NAMALWA (cell line): ENCODE data around the gene SFRP2.
A peak's percentile ranks its signal among the peaks of the same experiment; 100 is the strongest.

Experiments
- DNase-seq: peaks from one replicate; pipeline ENCODE4 v3.0.0-alpha.2; 2015; ENCODE audit warnings: low spot score

Gene SFRP2

GRCh38 chr4:153766758-153767157 lies 22.1 kb downstream of the SFRP2 start:
- DNase-seq, result no peak

- peak; percentile 7 for DNase-seq
Observed at GRCh38 chr4:153765894-153766293, 23.0 kb downstream of the SFRP2 start.

GRCh38 chr4:153764601-153765368 lies 24.1 kb downstream of the SFRP2 start:
- DNase-seq, result no peak

DNA sequence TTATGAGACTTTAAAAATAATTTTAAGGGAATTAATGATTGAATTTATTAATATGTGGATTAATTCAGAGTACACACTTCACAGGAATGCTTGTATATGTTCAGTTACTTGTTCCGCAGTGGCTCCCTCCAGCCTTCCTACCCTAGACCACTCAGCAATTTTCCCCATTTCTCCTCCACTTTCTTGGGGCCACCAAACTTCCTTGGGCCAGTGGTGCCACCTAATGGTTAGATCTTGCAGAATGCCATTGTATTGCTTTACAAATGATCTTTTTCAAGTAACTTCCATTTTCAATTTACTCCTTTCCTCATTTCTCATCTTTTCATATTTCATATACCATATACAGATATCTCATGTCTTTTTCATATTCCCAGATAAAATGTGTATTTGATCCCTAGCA lies 25.5 kb downstream of the SFRP2 start:
- peak; percentile 25 for DNase-seq

DNA sequence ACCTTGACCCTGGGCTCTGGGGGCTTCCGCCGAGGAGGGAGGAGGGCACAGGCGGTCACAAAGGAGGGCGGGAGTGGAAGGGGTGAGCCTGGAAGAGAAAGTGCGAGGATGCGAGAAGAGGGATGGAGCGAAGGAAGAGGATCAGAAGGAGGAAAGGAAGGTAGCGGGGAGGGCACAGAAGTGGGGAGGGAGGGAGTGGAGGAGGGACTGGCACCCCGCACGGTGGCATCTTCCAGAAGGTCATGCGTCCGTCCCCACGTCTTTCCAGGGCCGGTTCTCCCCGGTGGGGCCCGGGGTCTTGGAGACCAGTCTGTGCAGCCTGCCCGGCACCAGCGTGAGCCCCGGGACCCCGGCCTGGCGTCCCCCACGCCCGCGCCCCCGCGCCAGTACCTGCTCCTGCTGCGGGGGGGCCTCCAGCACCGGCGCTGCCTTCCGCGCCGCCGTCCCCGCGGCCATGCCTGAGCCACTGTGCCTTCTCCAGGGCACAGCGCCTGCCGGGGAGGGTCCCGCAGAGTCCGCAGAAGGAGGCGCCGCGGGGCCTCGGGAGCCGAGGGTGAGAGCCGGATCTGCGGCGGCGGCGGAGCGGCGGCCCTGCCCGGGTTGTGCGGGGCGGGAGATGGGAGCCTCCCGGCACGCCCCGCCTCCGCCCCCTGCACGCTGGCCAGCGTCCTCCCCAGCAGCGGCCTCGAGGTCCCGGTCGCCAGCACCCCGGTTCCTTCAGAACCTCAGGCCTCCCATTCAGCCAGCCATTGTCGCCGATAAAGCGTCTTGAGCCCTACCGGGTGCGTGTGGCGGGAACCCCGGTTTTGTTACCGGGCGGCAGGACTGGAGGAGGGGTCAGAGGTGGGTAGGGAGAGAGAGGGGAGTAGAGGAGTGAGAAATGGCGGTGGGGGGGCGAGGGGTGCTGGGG lies 29.2 kb downstream of the SFRP2 start, which contains the start of gene RNF175:
Gene RNF175, minus strand, starts transcription at position 618 of the 910 bp plus-strand sequence. Its CDS starts 162 bp downstream, at position 456.
- DNase-seq, result no peak

GRCh38 chr4:153758688-153759406 lies 30.0 kb downstream of the SFRP2 start:
- DNase-seq, result no peak

DNA sequence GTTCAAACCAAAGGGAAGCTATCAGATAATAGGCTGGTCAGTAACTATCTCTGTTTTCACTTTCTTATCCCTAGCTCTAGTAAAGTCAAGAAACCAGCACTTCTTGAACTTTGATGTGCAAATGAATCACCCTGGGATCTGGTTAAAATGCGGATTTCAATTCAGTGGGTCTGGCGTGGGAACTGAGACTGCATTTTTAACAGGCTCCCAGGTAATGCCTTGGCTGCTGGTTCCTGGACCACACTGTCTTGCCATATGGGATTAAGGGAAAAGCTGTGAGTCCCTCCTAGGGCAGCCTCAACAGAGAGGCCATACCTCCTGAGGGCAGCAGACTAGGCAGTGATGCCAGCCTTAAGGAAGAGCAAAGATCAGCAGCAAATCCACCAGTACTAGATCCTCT lies 30.7 kb downstream of the SFRP2 start:
- DNase-seq, result no peak

GRCh38 chr4:153757407-153757806 lies 31.5 kb downstream of the SFRP2 start:
- no peak for DNase-seq

GRCh38 chr4:153755186-153755585 lies 33.7 kb downstream of the SFRP2 start:
- DNase-seq, result no peak

DNA sequence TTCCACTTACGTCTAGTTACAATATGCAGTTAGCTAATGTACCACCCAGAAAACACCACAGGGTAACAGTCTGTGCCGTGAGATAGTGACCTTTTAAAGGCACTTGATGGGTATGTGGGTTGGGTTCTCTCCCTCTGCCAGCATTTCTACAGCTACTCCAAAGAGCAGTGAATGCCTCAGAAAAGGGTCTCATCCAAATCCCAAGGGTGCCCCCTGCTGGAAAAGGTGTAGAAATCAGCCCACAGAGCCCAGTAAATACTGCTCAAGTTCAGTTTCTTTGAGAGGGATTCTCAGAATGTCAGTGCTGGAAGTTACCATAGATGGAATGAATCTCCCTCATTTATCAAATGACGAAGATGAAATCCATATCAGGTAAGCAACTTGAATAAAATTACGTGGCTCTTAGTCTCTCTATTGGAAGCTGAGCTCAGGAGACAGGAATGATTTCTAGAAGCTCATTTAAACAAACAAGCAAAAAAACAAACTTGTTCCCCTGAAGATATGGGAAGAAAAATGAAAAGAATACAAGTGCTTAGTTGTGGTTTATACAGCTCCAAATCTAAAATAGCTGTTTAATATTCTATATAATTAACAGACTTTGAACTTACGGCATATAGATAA lies 38.6 kb downstream of the SFRP2 start:
- DNase-seq, result peak; percentile 90

DNA sequence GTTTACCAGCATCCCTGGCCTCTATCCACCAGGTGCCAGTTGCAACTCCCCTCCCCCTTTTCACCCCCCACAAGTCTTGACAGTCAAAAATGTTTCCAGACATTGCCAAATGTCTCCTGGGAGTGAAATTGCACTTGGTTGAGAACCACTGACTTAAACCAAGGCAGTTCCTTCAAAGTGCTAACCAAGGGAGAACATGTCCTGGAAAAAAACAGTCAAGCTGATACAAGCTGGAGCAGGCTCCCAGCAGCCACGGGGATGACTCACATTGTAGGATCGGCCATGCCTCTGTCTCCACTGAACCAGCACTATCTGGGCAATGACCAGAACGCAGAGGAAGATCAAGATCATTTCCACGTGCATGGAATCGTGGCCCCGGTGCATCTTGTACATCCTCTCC lies 40.5 kb downstream of the SFRP2 start:
- DNase-seq, result no peak

DNA sequence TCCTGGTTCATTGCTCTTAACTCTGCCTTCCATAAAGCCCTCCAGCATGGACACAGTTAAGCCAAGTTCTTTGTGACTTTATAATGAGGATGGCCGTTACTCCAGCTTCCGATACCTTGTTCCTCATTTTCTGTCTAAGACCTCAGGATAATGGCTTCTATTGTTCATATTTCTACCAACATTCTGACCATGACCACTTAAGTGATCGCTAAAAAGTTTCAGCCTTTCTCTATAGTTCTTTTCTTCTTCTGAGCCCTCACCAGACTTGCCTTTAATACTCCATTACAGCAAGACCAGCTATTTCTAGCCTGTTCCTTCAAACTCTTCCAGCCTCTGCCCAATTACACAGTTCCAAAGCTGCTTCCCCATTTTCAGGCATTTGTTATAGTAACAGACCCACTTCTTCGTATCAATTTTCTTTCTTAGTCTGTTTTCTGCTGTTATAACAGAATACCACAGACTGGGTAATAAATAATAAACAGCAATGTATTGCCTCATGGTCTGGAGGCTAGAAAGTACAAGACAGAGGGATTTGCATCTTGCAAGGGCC lies 41.4 kb downstream of the SFRP2 start:
- DNase-seq, result no peak

- DNase-seq, result no peak
Observed at GRCh38 chr4:153745651-153746050, 43.2 kb downstream of the SFRP2 start.

- DNase-seq, result no peak
Observed at GRCh38 chr4:153741541-153741940, 47.3 kb downstream of the SFRP2 start.

GRCh38 chr4:153735906-153736461 lies 52.9 kb downstream of the SFRP2 start:
- no peak for DNase-seq

GRCh38 chr4:153733751-153734448 lies 55.0 kb downstream of the SFRP2 start:
- no peak for DNase-seq

GRCh38 chr4:153731239-153731638 lies 57.6 kb downstream of the SFRP2 start:
- DNase-seq, result peak; percentile 14
